Central memory CD4-positive, alpha-beta T cell (primary cell): Measurements from ENCODE around the gene COG2.
"Not testable (repeated sequence)": the region's sequence is repeated elsewhere in the genome, so short reads cannot be mapped to it uniquely, and the experiment has no call there.

Experiments used
- DNase-seq: peaks from one replicate; pipeline ENCODE4 v3.0.0; 2022
- total RNA-seq, 3 experiments: gene quantifications; one replicate each; lab custom pipeline; 2026; lab: John Stamatoyannopoulos, UW

Gene COG2, protein sequence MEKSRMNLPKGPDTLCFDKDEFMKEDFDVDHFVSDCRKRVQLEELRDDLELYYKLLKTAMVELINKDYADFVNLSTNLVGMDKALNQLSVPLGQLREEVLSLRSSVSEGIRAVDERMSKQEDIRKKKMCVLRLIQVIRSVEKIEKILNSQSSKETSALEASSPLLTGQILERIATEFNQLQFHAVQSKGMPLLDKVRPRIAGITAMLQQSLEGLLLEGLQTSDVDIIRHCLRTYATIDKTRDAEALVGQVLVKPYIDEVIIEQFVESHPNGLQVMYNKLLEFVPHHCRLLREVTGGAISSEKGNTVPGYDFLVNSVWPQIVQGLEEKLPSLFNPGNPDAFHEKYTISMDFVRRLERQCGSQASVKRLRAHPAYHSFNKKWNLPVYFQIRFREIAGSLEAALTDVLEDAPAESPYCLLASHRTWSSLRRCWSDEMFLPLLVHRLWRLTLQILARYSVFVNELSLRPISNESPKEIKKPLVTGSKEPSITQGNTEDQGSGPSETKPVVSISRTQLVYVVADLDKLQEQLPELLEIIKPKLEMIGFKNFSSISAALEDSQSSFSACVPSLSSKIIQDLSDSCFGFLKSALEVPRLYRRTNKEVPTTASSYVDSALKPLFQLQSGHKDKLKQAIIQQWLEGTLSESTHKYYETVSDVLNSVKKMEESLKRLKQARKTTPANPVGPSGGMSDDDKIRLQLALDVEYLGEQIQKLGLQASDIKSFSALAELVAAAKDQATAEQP
- 47.8 to 75.9 (median 68.1) reads per million in 3 experiments for total RNA-seq

DNA sequence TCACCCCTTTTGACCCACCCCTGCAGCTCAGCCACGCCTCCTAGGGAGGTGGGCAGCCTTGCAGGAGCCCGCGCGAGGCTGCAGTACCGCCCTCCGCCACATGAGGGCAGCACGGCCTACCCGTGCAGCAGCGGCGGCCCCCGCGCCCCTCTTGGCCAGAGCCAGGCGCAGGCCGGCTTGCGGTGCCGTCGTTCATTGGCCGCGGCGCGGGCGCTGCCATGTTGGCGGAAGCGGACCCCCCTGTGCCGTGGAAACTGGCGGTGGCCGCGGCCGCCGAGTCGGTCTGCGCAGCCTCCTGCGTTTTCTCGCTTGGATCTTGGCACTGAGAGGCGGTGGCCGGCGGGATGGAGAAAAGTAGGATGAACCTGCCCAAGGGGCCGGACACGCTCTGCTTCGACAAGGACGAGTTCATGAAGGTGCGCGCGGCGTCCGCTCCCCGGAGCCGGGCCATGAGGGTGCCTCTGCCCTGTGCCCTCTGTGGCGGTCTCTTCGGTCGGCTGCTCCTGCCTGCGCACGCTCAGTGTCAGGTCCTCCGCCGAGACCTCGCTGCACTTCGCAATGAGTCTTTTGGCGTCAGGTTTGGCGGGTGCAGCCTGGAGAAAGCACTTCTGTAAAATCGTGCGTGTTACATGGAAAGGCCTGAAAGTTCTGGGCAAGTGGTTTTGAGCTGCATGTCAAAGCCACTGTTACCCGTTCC is at the start of gene COG2:
TSS of gene COG2 (plus strand) at position 219 of the 697 bp plus-strand sequence. CDS start at position 345, 126 bp downstream.
- DNase-seq: peak; percentile 89

- no peak for DNase-seq
These were observed 49.4 kb upstream of the COG2 start for GRCh38 chr1:230592848-230593414.

GRCh38 chr1:230594214-230594773 is 48.0 kb upstream of the COG2 start:
- no peak for DNase-seq

DNA sequence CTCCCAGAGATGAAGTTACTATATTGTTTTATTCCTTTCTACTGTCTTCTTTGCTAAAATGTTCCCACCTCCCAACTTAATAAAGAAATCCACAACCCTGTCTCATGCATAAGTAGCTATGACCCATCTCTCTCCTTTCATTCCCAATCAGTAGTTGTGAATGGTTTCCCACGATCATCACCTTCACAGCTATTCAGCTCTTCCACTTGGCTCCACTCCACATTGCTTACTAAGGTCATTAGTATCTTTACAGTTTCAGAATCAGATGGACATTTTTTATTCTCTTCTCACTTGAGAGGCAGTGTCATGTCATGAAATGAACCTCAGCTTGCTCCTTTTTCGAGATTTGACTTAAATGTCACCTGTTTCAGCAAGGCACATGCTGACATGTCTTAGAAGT is 47.1 kb upstream of the COG2 start:
- no peak for DNase-seq

DNA sequence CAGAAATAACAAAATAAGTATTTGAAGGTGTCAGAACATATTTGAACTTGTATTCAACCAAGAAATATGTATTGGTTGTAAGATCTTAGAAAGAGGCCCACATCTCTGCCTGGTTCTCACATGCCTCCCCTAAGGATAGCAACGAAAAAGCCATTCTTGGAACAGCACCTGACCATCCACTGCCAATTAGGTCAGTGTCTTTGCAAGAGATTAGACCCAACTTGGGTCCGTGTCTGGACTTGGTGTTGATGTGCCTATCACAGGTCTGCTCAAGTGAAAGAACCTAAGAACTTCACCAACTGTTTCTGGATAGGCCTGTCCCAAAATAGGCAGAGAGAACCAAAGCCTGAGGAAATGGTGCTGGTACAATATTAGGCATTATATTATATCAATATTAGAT is 46.0 kb upstream of the COG2 start:
- no peak for DNase-seq

GRCh38 chr1:230598745-230599144 is 43.5 kb upstream of the COG2 start:
- DNase-seq: no peak

DNA sequence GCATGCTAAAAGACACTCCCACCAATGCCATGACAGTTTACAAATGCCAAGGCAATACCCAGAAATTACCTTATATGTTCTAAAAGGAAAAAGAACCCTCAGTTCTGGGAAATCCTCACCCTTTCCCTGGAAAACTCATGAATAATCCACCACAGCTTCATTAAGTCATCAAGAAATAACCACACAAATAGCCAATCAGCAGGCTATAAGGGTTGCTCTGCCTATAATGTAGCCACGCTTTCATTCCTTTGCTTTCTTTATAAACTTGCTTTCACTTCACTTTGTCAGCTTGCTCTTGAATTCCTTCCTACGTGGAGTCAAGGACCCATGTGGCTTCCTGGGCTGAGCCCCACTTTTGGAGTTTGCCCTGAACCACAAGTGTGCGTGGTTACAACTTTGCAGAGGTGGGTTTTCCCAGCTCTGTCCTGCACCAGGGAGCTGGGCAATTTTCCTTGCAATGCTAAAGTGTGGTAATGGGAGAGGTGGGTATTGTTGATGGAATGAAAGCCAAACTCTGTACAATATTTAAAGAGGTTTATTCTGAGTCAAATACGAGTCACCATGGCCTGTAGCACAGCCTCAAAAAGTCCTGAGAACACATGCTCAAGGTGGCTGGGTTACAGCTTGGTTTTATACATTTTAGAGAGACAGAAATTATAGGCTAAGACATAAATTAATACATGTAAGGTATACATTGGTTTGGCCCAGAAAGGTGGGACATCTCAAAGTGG is 42.2 kb upstream of the COG2 start:
- no peak for DNase-seq

DNA sequence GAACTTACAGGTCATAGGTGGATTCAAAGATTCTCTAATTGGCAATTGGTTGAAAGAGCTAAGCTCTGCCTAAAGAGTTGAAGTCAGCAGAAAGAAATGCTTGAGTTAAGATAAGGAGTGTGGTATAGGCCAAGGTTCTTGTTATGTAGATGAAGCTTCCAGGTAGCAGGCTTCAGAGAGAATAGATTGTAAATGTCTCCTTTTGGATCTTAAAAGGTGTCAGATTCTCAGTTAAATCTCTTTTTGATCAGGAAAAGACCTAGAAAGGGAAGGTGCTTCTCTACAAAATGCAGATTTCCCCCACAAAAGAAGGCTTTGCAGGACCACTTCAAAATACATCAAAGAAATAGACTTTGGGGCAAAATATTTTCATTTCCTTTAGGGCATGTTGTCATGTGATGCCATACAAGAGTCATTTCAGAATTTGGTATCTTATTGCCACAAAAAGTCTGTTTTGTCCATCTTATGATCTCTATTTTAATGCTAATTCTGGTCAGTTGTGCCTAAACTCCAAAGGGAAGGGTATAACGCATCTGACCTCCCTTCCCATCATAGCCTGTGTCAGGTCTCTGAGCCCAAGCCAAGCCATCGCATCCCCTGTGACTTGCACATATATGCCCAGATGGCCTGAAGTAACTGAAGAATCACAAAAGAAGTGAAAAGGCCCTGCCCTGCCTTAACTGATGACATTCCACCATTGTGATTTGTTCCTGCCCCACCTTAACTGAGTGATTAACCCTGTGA is 41.5 kb upstream of the COG2 start:
- DNase-seq: not testable (repeated sequence)

GRCh38 chr1:230609208-230609607 is 33.1 kb upstream of the COG2 start:
- DNase-seq: no peak

- no peak for DNase-seq
These were observed 31.7 kb upstream of the COG2 start for GRCh38 chr1:230610589-230610988.

GRCh38 chr1:230611128-230611877 is 31.0 kb upstream of the COG2 start:
- no peak for DNase-seq

DNA sequence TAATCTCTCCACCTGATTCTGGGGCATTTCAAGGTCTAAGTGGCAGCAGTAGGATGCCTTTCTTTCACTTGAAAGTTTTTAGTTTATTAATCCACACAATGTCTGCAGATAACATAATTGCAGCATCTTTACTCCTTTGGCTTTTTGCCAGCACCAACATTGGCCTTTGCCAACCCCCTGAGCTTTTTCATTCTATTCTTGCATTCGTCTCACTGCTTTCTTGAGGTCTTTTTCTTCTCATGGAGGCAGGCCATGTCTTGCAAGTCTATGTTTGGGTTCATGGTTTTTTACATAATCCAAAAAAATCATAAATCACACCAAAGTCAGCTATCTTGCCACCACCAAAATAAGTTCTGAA is 30.4 kb upstream of the COG2 start:
- no peak for DNase-seq

DNA sequence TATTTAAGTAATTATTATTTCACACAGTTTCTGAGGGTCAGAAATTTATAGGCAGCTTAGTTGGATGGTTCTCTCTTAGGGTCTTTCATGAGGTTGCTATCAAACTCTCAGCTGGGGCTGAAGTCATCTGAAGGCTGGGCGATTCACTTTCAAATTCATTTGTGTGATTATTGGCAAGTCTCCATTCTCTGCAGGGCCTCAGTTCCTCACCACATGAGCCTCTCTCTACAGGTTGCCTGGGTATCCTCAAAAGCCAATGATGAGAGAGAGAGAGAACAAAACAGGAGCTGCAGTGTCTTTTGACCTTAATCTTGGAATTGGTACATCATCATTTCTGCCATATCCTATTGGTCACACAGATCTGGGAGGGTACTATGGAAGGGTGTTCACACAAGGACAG is 29.6 kb upstream of the COG2 start:
- no peak for DNase-seq

DNA sequence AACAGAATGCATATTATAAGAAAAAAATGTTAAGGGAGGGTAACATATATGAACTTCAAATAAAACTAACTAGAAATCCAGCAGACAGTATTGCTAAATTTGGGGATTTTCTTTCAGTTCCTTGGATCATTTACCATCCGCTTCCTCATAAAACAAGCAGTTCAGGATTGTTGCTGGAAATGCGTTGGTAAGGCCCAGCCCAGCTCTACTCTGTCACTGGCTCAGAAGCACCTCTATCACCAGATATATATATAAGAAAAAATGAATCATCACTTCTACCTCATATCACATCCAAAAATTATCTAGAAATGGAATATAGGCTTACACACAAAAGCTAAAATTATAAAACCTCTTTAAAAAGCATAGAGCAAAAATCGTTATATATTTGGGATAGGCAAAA is 28.2 kb upstream of the COG2 start:
- DNase-seq: no peak

- no peak for DNase-seq
These were observed 23.7 kb upstream of the COG2 start for GRCh38 chr1:230618537-230618936.

DNA sequence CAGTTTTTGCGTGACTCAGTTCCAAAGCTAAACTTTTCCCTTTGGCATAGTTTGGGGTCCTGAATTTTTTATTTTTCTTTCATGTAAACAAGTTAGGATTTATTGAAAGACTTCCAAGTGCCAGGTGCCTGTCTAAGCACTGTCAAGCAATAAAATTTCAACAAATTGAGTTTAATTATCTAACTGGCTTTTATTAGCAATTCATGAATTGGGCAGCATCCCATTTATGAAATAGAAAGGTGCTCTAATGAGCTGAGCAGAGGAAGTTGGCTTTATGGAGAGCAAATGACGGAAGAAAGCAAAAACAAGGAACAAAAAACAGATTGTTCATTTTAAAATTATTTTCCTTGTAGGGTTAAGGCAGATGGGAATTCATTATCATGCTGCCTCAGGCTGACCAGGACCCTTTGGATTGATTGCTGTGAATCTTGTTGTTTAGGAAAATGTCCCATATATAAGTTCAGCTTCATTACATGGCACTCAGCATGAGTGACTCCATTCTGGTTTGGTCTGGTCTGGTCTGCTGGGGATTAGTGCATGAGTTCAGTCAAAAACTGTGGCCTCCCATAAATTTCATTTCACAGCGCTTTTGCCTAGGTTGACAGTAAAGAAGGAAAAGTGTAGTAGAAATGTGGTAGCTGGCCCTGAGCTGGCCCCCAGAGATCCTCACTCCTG is 21.5 kb upstream of the COG2 start:
- DNase-seq: no peak

GRCh38 chr1:230621324-230622030 is 20.8 kb upstream of the COG2 start:
- no peak for DNase-seq

DNA sequence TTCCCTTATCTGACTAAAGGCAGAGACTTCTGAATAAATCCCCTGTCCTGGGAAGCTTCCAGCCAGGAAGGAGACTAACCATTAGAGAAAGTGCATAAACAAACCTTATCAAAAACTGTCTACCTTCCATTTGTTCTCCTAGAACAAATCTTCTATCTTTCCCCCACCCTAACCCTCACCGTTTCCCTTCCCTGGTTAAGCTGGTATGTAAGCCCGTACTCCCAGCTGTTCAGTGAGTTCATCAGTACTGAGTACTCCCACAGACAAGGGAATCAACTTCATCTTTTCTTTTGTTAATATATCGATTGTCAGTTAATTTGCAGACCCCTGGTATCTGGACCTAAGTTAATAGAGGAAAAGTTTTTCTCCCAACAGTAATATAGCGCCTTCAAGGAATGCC is 20.1 kb upstream of the COG2 start:
- no peak for DNase-seq

DNA sequence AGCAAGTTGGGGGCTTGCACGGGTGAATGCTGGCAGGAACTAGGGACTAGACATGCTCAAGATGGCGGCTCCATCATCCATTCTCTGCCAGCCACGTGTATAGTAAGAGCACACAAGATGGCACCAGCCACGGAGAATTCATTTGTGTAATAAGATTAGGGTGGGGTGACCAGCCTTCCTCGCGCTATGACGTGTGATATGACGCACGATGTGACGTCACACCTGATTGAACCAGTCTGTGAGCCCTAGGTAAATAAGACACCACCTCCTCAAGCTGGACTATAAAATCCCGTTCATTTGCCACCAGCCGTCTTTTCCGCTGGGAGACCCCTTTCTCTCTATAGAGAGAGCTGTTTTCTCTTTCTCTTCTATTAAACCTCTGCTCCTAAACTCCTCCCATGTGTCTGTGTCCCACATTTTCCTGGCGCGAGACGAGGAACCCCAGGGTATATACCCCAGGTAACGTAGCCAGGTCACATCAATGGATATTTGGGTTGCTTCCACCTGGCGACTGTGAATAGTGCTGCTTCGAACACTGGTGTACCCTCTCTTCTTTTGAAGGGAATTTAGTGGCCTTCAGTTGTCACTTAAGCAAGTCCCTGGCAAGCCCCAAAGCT is 18.1 kb upstream of the COG2 start:
- DNase-seq: no peak
